Measurements from ENCODE around the gene ARPC1B.
"Not testable (repeated sequence)": the region's sequence is repeated elsewhere in the genome, so short reads cannot be mapped to it uniquely, and the experiment has no call there.

The ARPC1B gene

GRCh38 chr7:99409806-99410205 is 35.3 kb downstream of the ARPC1B start:
- no peak for TF ChIP-seq CTCF (IDR thresholded peaks at IDR 0.05; ENCODE audit: control insufficient read depth, insufficient read depth, low read depth, low read length, missing control alignments)
- no peak for DNase-seq (ENCODE audit: low read depth)
- peak overlapping the region; percentile 57 for H3K4me3 ChIP-seq (ENCODE audit: control insufficient read depth, low read depth, low read length)

- no peak for DNase-seq (ENCODE audit: low read depth)
- H3K4me3 ChIP-seq (ENCODE audit: control insufficient read depth, low read depth, low read length) = no peak overlapping the region
- TF ChIP-seq CTCF (IDR thresholded peaks at IDR 0.05; ENCODE audit: control insufficient read depth, insufficient read depth, low read depth, low read length, missing control alignments) = no peak
Measured at GRCh38 chr7:99410635-99411034, 36.1 kb downstream of the ARPC1B start.

GRCh38 chr7:99415513-99416127 is 41.1 kb downstream of the ARPC1B start:
- TF ChIP-seq CTCF (IDR thresholded peaks at IDR 0.05; ENCODE audit: control insufficient read depth, insufficient read depth, low read depth, low read length, missing control alignments) = peak; percentile 68
- peak; percentile 18 for DNase-seq (ENCODE audit: low read depth)

GRCh38 chr7:99418260-99418659 is 43.7 kb downstream of the ARPC1B start:
- no peak for DNase-seq (ENCODE audit: low read depth)
- TF ChIP-seq CTCF (IDR thresholded peaks at IDR 0.05; ENCODE audit: control insufficient read depth, insufficient read depth, low read depth, low read length, missing control alignments) = no peak
- H3K4me3 ChIP-seq (ENCODE audit: control insufficient read depth, low read depth, low read length) = no peak overlapping the region

More at GRCh38 chr7:99415513-99416127, 41.1 kb downstream of the ARPC1B start:
- H3K4me3 ChIP-seq (ENCODE audit: control insufficient read depth, low read depth, low read length) = not testable (repeated sequence)

DNA sequence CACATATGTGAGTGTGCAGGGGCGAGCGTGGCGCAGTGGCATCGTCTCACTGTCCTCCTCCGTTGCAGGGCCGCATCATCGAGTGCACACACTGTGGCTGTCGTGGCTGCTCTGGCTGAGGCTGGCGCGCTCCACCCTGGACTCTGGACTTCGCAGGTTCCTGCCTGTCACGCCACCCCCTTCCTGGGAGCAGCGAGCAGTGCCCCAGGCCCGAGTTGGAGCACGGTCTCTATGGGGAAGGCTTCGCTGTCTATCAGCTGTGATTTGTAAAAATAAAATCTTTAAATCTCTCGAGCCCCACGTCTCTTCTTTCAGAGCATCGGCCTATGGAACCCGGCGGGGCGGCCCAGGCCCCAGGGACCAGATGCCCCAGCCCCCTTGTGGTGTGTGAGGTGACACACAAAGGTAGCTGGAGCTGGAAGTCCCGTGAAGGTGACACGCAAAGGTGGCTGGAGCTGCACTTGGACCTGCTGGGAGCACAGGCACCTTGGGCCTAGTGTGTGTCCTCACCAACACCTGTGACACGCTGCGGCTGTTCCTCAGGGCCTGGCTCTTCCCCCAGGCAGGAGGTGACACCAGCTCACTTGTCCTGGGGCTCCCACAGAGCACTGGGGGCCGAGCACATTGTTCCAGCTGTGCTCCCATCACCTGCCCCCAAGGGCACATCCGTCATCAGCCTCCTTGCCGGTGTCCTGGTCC is 44.9 kb downstream of the ARPC1B start:
- no peak for DNase-seq (ENCODE audit: low read depth)
- TF ChIP-seq CTCF (IDR thresholded peaks at IDR 0.05; ENCODE audit: control insufficient read depth, insufficient read depth, low read depth, low read length, missing control alignments) = no peak
- no peak overlapping the region for H3K4me3 ChIP-seq (ENCODE audit: control insufficient read depth, low read depth, low read length)

DNA sequence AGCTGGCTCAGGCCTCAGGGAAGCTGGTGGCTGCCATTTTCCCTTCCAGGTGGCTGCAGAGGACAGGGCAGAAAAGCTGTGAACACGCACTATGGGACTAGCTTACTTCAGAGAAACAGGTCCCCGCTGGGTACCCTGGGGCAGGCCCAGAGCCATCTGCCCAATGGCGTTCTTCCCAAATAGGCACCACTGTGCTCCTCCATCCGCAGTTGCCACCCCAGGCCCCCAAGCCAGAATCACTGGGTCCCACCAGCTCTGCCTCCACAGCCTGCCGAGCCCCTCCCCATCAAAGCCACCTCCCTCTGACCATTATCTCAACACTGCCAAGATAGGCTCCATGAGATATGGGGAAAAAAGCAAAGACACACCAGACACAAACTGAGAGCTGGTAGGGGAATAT is 45.7 kb downstream of the ARPC1B start:
- H3K4me3 ChIP-seq (ENCODE audit: control insufficient read depth, low read depth, low read length) = no peak overlapping the region
- no peak for TF ChIP-seq CTCF (IDR thresholded peaks at IDR 0.05; ENCODE audit: control insufficient read depth, insufficient read depth, low read depth, low read length, missing control alignments)
- no peak for DNase-seq (ENCODE audit: low read depth)

Data from AG09309 (cell line).